SH-SY5Y (cell line): ENCODE measurements around the gene NEO1.

Experiments
- GATA2 ChIP-seq: IDR thresholded peaks from 2 replicates; pipeline ENCODE4 v1.6.1; 2011; ENCODE audit warnings: mild to moderate bottlenecking, low read depth, low read length
- GATA3 ChIP-seq: IDR thresholded peaks from 2 replicates; pipeline ENCODE4 v1.6.1; 2011; ENCODE audit warnings: low read depth, mild to moderate bottlenecking, low read length, moderate library complexity

Gene NEO1

GRCh38 chr15:73023071-73023470, 29.2 kb upstream of the NEO1 start:
- TF ChIP-seq GATA2, result no peak
- no peak for TF ChIP-seq GATA3

- TF ChIP-seq GATA2 (no peak), GATA3 (no peak)
Observed at GRCh38 chr15:73024168-73024567, 28.1 kb upstream of the NEO1 start.

DNA sequence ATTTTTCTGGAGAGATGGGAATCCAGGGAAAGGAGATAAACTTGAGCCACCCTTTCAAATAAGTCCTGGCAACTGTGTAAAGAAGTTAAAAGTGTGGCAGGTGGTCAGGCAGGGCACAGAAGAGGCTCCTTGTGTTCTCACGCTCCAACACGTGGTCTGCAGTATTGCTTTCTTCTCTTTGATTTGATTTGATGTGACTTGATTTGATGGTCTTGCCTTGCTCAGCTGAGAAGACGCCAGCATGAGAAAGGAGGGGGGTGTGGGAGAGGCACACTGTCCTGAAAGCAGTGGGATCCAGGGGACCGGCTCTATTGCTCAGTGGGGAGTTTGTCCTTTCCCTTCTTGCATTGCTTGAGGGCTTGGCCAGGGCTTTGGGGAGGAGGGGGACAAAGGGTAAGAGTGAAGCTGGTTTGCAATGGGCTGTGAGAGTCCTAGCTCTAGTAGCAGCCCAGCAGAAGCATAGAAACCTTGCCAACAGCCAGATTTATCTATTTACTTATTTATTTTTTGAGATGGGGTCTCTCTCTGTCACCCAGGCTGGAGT, 25.7 kb upstream of the NEO1 start:
- no peak for TF ChIP-seq GATA3
- TF ChIP-seq GATA2, result no peak

DNA sequence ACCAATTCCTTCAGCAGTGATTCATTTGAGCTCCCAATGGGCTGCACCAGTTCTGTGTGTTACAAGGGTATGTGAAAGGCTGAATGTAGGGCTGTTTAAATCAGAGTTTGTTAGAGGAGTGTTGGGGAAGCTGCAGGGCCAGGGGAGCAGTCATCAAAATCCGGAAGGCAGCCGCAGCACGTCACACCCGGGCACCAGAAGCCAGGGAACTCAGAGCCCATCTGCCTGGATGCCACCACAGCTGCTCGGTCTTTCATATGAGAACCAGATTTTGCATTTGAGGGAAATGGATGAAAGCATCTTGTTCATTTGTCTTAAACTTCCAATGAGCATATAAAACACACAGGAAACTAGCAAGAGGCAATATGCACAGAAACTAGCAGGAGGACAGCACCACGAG, 24.2 kb upstream of the NEO1 start:
- TF ChIP-seq GATA2, result no peak
- no peak for TF ChIP-seq GATA3

DNA sequence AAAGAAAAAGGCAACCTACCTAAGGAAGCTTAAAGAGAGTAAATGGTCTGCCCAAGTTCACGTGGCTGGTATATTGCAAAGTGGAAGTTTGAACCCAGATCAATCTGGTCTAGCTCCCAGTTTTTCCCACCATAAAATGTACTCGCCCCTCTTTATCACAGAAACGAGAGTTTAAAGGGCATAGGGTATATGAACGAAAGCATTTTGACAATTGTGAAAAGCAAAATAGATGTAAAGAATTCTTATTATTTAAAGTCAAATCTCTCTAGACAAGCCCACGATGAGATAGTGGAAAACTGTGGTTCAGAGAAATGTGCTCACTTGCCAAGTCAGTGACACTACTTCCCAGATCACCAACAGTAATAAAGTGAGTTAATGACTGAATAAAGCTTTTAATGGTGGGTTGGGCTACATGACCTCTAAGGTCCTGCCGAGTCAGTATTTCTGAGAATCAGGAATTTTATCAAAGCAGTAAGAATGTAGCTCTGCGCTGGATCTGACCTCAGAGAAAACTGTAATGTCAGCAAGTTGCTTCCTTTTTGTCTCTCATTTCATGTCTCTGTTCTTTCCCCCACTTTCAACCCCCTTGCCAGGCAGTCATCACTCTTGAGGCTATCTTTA, 23.3 kb upstream of the NEO1 start:
- no peak for TF ChIP-seq GATA3

DNA sequence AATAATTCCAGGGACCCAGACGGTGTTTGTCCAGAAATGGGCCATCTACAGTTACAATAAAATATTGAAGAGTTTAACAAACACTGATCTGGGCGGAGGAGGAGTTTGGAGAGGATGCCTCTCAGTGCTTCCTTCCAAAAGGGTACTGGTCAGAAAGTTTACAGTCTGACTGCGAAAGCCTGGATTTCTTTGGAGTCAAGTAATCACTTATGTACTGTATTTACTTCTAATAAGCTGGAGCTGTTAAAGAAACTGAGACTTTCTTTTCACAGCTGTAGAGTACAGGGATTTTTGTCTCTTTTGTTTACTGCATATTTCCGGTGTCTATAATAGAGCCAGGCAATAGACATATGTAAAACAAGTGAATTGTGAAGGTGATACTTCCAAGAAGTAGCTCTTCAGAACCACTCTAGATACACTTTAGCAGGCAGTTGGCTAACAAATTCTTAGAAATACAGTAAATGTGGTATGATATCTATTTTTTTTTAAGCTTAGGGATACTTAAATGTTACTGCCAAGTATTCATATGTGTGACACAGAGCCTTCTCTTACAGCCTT, 22.1 kb upstream of the NEO1 start:
- no peak for TF ChIP-seq GATA3
- TF ChIP-seq GATA2, result no peak

DNA sequence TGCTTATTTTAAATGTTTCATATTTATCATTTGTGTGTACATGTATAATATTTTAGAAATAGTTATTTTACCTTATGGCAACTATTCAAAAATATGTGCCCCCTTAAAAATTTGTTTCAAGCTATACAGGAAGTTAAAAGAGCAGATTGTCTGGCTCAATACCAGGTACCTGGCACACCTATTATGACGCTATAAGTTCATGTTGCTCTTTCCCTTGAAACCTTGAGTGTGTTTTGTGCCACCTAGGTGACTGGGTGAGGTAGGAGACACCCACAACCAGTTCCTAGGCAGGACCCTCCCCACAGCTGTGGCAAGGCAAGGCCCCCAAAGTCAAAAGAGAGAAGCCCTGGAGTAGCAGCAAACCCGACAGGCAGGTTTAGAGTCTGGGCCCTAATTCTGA, 20.6 kb upstream of the NEO1 start:
- TF ChIP-seq GATA2 (no peak), GATA3 (no peak)

GRCh38 chr15:73033611-73034010, 18.7 kb upstream of the NEO1 start:
- TF ChIP-seq GATA2 (no peak), GATA3 (no peak)

GRCh38 chr15:73034221-73034620, 18.0 kb upstream of the NEO1 start:
- no peak for TF ChIP-seq GATA3
- no peak for TF ChIP-seq GATA2

DNA sequence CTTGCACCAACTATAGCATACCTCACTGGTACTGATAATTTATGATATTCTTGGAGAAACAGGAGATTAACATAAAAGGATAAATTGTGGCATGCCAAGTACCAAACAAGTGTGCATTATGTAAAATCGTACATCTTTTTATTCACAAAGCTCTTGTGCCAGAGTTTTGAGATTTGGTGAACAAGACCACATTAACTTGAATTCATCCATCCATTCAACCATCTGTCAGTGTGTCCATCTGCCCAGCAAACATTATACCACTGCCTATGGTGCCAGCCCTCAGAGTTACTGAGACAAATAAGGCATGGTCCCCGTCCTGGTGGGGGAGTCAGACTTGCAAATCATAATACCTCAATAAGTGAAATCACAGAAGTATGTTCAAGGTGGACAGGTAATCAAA, 17.0 kb upstream of the NEO1 start:
- TF ChIP-seq GATA2 (no peak), GATA3 (no peak)

GRCh38 chr15:73038220-73038619, 14.0 kb upstream of the NEO1 start:
- TF ChIP-seq GATA3 (no peak), GATA2 (no peak)

- no peak for TF ChIP-seq GATA3
- TF ChIP-seq GATA2, result no peak
Observed at GRCh38 chr15:73046073-73046472, 6.2 kb upstream of the NEO1 start.

- TF ChIP-seq GATA3, result no peak
- TF ChIP-seq GATA2, result no peak
Observed at GRCh38 chr15:73047882-73048281, 4.4 kb upstream of the NEO1 start.

- TF ChIP-seq GATA2 (no peak), GATA3 (no peak)
Observed at GRCh38 chr15:73048624-73049295, 3.5 kb upstream of the NEO1 start.
